A204.1 (cell line): Measurements from ENCODE around the gene ENGASE.

Experiments used
- FAIRE-seq: peaks from 2 replicates; lab custom pipeline; 2012; peaks lifted over from hg19 to GRCh38; lab: Jason Lieb, UNC

Gene ENGASE

DNA sequence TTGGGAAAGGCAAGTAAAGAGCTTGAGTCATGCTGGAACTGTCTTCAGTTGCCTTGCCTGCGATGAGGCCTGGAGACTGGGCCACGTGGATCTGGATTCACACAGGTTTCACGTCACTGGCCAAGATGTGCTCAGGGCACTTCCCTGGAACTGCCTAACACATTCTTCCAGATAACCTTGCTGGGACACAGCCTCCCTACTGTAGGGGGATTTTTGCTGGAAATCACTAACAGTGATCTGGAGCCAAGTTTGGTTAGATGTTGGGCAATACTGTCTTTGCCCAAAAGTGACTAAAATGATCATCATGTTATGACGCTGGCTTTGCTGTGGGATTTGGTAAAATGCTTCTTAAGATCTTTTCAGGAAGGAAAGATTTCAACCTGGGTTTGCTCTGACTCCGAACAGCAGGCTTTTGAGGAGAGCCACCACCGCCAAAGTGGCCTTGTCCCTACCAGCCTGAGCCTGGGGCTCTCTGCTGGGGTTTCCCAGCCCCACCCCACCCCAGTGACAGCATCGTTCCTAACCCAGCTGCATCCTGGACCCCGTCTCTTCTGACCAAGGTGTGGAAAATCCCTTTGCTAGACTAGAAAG, 36.0 kb upstream of the ENGASE start:
- no peak for FAIRE-seq

DNA sequence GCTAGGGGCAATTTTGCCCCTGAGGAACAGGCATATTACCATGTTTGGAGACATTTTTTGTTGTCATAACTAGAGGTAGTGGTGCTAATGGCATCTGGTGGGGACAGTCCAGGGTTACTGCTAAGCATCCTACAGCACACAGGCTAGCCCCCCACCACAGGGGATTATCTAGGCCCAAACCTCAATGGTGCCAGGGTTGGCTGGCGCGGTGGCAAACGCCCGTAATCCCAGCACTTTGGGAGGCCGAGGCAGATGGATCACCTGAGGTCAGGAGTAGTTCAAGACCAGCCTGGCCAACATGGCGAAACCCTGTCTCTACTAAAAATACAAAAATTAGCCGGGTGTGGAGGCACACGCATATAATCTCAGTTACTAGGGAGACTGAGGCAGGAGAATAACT, 35.5 kb upstream of the ENGASE start:
- FAIRE-seq = no peak

DNA sequence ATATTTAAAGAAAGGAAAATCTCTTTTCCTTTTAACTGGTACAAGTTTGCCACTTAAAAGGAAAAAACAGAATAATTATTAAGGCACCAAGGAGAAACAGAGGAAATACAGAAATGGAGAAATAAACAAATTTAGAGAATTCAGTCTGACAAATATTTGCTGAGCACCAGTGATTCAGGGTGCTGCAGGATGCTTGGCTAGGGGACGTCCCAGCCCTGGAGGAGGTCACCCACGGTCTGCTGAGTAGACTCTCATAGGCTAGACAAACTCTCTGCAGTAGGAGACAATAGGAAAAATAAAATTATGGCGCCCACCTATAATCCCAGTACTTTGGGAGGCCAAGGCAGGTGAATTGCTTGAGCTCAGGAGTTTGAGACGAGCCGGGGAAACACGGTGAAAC, 34.7 kb upstream of the ENGASE start:
- no peak for FAIRE-seq

DNA sequence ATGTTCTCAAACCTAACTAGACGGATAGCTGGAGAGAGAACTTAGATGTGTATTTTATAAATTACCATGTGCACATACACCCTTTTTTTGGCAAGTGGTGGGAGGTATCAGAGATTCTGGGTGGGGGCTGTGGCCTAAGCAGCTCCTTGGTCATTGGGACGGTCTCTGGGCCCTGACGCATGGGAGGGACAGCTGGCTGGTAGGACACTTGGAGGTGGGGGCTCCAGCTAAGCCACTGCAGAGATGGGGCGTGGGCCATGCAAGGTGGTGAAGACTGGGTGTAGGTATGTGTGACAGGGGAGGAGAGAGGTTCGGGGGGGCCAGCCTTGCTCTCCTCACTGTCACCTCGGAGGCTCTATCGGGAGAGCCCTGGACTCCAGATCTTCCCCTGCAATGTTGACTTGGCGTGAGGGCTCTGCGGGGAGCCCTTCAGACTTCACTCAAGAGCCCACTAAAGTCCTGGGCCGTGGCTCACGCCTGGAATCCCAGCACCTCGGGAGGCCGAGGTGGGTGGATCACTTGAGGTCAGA, 33.5 kb upstream of the ENGASE start:
- no peak for FAIRE-seq

DNA sequence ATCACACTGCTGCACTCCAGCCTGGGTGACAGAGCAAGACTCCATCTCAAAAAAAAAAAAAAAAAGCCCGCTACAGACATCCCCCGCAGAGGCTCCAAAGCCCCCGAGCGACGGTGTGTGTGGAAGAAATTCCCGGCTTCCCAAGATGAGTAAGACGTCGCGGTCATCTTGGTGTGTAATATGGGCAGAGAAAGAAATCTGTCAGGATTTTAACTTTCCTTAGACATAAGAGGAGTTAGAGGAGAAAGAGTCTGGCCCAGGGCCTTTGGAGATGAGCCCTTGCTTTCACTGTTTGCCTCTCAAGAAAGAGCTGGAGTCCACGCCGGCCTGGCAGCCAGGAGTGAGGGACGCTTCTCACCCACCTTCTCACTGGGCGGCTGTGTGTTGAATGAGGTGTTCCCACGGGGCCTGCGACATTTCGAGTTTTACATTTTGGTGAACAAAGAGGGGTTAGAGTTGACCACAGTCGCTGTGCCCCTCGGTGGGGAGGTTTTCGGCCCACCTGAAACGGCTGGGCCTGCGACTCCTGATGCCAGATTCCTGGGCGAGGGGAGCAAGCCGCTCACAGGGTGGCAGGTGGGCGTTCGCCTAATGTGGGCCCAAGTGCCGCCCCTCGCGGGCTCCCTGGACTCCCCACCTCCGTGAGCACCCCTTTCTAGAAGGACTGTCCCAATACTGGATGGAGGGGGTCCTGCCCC, 32.8 kb upstream of the ENGASE start:
- FAIRE-seq = no peak

DNA sequence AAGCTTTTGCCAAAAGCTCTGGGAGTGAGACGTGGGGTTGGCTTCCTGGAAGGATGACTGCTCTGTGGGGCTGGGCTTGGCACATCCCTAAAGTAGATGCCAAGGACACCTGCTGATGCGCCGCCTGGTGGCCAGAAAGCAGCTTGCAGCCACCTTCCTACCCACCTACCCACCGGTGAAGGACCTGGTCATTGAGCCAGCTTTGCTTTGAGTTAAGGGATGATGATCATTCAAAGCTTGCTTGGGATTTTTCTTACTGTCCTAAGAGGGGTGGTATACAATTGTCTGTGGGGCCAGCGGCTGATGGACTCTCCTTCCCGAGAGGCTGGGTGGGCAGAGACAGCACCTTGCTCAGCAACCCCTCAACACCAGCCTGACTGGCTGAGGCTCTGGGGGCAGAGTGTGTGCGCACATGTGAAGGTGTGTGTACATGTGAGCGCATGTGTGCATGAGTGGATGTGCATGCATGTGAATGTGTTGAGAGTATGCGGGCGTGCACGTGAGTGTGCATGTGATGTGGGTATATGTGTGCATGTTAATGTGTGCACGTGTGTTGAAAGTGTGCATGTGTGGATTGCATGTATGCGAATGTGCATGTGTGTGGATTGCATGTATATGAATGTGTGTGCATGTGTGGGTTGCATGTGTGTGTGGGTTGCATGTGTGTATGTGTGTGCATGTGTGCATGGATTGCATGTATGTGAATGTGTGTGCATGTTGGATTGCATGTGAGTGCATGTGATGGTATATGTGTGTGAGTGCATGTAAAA, 32.0 kb upstream of the ENGASE start:
- no peak for FAIRE-seq

DNA sequence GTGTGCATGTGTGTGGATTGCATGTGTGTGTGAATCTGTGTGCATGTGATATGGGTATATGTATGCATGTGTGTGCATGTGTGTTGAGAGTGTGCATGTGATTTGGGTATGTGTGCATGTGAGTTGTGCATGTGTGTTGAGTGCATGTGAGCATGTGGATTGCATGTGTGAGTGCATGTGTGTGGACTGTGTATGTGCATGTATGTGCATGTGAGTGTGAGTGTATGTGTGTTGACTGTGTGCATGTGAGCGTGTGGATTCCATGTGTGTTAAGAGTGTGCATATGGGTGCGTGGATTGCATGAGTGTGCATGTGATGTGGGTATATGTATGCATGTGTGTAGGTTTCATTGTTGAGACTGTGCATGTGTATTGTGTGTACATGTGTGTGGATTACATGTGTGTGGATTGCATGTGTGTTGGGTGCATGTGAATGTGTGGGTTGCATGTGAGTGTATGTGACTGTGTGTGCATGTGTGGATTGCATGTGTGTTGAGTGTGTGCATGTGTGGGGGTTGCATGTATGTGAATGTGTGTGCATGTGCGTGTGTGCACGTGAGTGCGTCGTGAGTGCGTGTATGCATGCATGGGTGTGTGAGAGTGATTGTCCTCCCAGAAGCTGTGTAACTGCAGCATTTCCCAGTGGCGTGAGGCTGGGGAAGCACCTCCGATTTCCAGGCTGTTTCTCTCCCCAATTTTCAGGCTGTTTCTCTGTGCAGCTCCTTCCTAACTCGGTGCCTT, 31.3 kb upstream of the ENGASE start:
- FAIRE-seq = no peak

DNA sequence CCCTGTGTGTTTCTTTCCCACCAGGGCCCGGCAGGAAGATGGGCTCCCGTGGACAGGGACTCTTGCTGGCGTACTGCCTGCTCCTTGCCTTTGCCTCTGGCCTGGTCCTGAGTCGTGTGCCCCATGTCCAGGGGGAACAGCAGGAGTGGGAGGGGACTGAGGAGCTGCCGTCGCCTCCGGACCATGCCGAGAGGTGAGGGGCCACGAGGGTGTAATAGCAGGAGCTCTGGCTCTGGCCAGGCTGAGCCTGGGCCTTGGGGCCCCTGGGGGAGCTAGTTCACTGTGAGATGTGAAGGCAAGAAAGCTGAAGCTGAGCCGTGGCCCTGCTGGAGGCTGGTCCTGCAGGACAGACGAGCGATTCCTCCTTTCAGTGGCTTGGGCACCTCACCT, 30.7 kb upstream of the ENGASE start:
- FAIRE-seq = no peak

DNA sequence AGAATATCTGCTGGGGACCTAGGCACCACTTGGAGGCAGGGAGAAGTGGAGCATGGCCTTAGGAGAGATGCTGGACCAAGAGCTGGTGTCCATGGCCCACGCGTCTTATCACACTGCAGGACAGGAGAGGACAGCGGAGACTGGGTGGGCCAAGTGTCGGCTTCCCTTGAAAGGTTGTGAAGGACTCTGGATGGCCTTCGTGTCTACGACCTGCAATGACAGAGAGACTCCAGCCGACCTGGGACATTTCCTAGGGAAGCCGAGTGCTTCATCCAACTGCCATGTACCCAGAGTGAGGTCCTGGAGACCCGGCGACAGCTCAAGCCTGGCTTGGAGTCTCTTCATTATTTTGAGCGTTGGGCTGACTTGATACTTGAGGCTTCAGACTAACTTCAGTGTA, 30.2 kb upstream of the ENGASE start:
- FAIRE-seq = no peak

DNA sequence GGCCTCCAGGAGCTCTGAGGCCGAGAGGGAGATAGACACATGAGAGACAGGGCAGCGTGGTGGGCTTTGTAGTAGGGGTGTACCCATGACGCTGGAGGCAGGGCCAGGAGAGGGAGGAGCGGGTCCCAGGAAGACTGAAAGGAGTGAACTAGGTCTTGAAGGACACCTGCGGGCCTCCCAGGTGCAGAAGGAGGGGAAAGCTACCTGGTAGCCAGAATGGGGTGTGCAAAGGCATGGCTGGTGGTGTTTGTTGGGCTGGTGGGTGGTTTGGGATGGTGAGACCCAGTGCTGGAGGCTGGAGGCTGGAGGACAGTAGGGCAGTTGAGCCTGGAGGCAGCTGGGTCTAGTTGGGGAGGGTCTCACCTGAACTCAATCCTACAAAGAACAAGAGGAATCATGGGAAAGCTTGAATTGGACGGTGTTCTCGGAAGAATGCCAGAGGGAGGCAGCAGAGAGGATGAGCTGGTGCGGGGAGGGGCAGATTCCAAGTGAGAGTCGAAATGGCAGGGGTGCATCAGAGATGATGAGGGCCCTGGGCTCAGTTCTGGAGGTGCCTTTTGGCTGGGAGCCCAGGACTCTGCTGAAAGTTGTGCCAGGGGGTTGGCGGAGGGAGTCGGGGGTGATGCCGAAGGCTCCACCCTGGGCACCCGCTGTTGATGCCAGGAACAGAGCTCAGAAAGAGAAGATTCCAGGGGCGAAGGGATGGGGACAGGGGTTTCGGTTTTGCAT, 29.5 kb upstream of the ENGASE start:
- FAIRE-seq = no peak

DNA sequence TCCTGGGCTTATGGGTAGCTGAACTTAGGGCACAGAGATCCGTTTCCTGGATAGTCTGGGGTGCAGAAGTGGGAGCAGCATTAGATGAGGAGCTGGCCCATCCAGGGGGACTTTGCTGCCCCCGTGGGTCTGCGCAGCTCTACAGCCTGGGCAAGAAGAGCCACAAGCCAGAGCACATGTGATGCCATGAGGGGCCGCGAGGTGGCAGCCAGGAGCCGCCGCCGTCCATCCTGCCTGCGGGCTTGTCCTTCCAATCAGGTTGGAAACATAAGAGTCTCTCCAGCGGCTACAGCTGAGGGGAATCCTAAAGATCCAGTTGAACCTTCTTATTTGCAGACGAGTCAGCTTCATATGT, 28.8 kb upstream of the ENGASE start:
- no peak for FAIRE-seq

DNA sequence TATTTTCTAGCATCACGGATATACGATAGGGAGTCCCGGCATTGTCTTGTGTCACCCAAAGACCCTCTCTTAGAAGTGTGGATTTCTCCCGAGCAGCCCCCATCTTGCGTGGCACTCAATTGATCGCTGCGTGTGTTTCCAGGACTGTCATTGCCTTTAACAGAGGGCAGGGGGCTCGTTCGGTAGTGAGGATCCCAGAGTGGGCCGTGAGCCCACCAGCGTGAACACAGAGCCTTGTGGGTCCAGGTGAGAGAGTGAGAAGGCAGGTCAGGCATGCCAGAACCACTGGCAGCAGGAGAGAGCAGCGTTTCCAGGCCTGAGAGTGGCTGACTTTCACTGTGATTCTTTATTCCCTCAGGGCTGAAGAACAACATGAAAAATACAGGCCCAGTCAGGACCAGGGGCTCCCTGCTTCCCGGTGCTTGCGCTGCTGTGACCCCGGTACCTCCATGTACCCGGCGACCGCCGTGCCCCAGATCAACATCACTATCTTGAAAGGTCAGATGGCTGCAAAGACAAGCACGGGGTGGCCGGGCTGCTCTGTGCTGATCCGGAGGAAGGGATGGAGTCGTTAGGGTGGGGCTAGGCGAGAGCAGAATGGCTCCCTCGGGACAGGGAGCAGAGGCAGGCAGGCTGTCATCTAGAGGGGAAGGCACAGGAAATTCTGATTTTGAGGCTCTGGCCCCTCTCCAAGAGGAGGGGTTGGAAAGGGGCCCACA, 28.3 kb upstream of the ENGASE start:
- no peak for FAIRE-seq

DNA sequence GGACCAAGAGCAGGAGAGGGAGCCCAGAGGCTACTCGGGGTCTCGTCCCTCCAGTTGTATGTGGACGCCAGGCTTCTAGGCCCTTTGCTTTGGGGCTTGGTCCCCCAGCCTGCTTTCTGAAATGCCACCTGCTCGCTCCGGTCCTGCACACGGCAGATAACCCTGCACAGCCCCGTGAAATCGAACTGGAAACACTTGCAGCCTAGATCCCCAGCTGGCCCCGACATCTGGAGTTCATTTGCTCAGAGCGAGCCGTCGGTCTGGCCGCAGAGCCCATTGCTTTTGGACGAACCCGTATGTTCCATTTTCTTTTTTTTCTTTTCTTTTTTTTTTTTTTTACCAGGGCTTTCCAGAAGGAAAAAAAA, 27.7 kb upstream of the ENGASE start:
- no peak for FAIRE-seq

DNA sequence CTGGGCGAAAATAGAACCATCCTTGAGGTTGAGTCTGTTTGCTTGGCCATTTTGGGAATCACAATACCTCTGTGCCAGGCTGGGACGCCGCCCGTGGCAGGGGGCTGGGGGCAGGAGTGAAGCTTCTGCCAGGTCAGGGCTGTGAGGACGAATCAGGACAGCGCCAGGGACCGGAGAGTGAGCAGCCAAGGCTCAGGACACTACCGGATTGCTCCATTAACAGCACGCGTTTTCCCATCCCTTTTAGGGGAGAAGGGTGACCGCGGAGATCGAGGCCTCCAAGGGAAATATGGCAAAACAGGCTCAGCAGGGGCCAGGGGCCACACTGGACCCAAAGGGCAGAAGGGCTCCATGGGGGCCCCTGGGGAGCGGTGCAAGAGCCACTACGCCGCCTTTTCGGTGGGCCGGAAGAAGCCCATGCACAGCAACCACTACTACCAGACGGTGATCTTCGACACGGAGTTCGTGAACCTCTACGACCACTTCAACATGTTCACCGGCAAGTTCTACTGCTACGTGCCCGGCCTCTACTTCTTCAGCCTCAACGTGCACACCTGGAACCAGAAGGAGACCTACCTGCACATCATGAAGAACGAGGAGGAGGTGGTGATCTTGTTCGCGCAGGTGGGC, 27.2 kb upstream of the ENGASE start:
- FAIRE-seq = no peak

DNA sequence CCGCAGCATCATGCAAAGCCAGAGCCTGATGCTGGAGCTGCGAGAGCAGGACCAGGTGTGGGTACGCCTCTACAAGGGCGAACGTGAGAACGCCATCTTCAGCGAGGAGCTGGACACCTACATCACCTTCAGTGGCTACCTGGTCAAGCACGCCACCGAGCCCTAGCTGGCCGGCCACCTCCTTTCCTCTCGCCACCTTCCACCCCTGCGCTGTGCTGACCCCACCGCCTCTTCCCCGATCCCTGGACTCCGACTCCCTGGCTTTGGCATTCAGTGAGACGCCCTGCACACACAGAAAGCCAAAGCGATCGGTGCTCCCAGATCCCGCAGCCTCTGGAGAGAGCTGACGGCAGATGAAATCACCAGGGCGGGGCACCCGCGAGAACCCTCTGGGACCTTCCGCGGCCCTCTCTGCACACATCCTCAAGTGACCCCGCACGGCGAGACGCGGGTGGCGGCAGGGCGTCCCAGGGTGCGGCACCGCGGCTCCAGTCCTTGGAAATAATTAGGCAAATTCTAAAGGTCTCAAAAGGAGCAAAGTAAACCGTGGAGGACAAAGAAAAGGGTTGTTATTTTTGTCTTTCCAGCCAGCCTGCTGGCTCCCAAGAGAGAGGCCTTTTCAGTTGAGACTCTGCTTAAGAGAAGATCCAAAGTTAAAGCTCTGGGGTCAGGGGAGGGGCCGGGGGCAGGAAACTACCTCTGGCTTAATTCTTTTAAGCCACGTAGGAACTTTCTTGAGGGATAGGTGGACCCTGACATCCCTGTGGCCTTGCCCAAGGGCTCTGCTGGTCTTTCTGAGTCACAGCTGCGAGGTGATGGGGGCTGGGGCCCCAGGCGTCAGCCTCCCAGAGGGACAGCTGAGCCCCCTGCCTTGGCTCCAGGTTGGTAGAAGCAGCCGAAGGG, 26.4 kb upstream of the ENGASE start:
- FAIRE-seq = no peak

DNA sequence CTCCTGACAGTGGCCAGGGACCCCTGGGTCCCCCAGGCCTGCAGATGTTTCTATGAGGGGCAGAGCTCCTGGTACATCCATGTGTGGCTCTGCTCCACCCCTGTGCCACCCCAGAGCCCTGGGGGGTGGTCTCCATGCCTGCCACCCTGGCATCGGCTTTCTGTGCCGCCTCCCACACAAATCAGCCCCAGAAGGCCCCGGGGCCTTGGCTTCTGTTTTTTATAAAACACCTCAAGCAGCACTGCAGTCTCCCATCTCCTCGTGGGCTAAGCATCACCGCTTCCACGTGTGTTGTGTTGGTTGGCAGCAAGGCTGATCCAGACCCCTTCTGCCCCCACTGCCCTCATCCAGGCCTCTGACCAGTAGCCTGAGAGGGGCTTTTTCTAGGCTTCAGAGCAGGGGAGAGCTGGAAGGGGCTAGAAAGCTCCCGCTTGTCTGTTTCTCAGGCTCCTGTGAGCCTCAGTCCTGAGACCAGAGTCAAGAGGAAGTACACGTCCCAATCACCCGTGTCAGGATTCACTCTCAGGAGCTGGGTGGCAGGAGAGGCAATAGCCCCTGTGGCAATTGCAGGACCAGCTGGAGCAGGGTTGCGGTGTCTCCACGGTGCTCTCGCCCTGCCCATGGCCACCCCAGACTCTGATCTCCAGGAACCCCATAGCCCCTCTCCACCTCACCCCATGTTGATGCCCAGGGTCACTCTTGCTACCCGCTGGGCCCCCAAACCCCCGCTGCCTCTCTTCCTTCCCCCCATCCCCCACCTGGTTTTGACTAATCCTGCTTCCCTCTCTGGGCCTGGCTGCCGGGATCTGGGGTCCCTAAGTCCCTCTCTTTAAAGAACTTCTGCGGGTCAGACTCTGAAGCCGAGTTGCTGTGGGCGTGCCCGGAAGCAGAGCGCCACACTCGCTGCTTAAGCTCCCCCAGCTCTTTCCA, 25.5 kb upstream of the ENGASE start:
- no peak for FAIRE-seq

DNA sequence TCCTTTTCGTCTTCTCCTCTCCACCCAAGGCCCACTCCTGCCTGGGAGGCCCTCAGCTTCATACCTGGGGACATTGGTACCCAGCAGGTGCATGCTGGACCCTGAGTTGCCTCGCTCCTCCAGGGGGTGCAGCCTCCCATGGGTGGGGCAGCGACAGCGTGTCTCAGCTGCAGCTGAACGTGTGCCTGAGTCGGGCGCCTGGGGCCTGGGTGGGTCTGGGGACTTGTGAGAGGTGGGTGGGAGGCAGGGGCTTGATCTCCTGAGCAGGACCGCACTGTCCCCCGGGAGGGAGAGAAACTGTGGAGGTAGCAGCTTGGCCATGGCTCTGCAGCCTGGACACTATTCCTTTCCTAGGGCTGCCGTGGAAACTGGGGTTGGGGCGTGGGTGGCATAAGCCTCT, 24.8 kb upstream of the ENGASE start:
- FAIRE-seq = no peak

DNA sequence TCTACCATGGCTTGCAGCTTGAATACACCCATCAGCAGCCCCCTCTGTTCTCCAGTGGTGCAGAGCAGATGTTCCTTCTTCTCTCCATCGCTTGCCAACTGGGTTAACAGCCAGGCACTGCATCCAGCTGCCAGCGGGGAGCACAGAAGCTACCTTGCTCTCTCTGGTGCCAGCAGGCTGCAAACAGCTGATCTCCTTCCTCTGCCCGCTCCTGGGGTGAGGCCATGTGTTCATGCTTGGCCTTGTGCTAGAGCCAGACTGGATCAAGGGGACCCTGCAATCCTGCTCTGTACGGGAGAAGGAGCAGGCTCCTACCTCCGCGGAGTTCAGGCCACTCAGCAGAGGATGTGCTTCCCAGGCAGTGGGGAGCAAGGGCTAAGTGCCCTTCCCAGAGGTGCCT, 24.1 kb upstream of the ENGASE start:
- no peak for FAIRE-seq

DNA sequence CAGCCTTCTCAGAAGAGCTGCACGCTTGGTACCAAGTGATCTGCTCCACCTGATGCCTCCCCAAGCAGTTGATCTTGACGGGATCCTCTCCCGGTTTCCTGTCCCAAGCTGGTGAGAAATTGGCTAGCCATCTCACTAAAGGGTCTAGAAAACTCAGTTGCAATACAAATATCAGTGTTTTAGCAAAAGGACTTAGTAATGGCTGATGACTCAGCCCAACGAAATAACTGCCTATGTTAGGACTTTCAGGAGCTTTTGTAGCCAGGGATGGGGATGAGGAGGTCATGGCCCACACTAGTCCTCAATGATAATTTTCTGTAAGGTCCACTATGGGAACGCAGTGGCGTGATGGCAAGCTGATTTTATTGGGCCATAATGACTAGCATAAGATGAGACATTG, 23.3 kb upstream of the ENGASE start:
- FAIRE-seq = no peak
